Measurements from ENCODE around the gene RIMKLB. TPM values are rescaled to one million over a fixed set of nuclear protein-coding genes. Genes with fewer than 3 reads are reported as not detected.

Gene RIMKLB
- total RNA-seq (2021; fragmentation: NEBNext Ultra II Directional; extraction: Animal tissue kit (Norgen Biotek cat#: 25700)) = 75.7 and 78.2 TPM in 2 replicates
- polyA plus RNA-seq (2011; rRNA removed) = 37.8 and 38.0 TPM in 2 replicates
- polyA plus RNA-seq (2011; cell fraction: cytosol; rRNA removed) = 66.4 TPM
- polyA plus RNA-seq (2011; cell fraction: nucleus; rRNA removed) = 111 TPM
- polyA plus RNA-seq (2012, experiment 1 of 2) = 74.3 to 134 TPM (median 89.9 TPM) in 4 replicates
- 7.8 TPM for polyA plus RNA-seq (2012, experiment 2 of 2)
- 98.9 TPM for polyA plus RNA-seq (2013, experiment 1 of 2)
- polyA plus RNA-seq (2013, experiment 2 of 2) = 80.9 TPM
- 95.2 and 103 TPM in 2 replicates for polyA minus RNA-seq (2011; rRNA and poly(A)+ RNA removed)
- polyA minus RNA-seq (2011; cell fraction: cytosol; rRNA and poly(A)+ RNA removed) = 46.0 TPM
- polyA minus RNA-seq (2011; cell fraction: nucleus; rRNA and poly(A)+ RNA removed) = 103 TPM
- long read RNA-seq, experiment 1, partial matches to known transcripts = 5 of 21 reads
- long read RNA-seq, experiment 1, other reads (novel, unspliced or antisense) = 11 of 21 reads
- long read RNA-seq, experiment 2, partial matches to known transcripts = 1 of 6 reads
- long read RNA-seq, experiment 2, other reads (novel, unspliced or antisense) = 3 of 6 reads

- H3K4ac ChIP-seq (replicated peaks; ENCODE audit: insufficient read length, low read depth, low read length) = peak within 1 kb of the TSS; percentile 99
- H3K4me1 ChIP-seq (replicated peaks in 1 of 4; ENCODE audit: control insufficient read depth in 3 of 4, insufficient read depth in 4 of 4, low read length in 3 of 4) = peaks cover 2 to 9% (median 5%) of the 10 kb centered on the region in 4 experiments; a peak in 4 of 7 replicates
- H2BK120ac ChIP-seq (replicated peaks; ENCODE audit: low read depth, low read length) = no peak within 1 kb of the TSS
- H2BK20ac ChIP-seq (ENCODE audit: low read length) = no peak within 1 kb of the TSS
- peak within 1 kb of the TSS; percentile 94; the same call in 1 of the 2 replicates for H4K8ac ChIP-seq (ENCODE audit: extremely low read depth, insufficient read depth, low read length)
- ChIA-PET CTCF (ENCODE audit: partially characterized antibody) (interaction anchor here (0.5 to 1.4 kb wide), 5 partner anchors 11 to 216 kb away, joined by 3 to 5 read pairs (median 3); no protein-coding TSS in a partner anchor), POLR2A (ENCODE audit: partially characterized antibody) (interaction anchor here (0.6 to 2.3 kb wide), 20 partner anchors 9 to 217 kb away, joined by 3 to 15 read pairs (median 4); partner anchors contain the start of gene PHC1)
- FAIRE-seq = no peak
- H3K18ac ChIP-seq (ENCODE audit: extremely low read depth, low read length) = peak within 1 kb of the TSS; percentile 99
- peak within 1 kb of the TSS; percentile 97; the same call in 1 of the 2 replicates for H2BK15ac ChIP-seq (ENCODE audit: low read length)
- no peaks in the 10 kb centered on the region for H3K27me3 ChIP-seq (replicated peaks in 1 of 4; ENCODE audit: control insufficient read depth in 3 of 4, extremely low read depth in 1 of 4, insufficient read depth in 3 of 4, low read length in 3 of 4)
- H2AK5ac ChIP-seq (ENCODE audit: low read depth, low read length) = no peak within 1 kb of the TSS
- peak in 1 of 2 experiments; percentile 82 for DNase-seq (ENCODE audit: low read depth in 1 of 2, low spot score in 2 of 2)
- H2AFZ ChIP-seq (ENCODE audit: low read length) = no peak within 1 kb of the TSS
- H4K5ac ChIP-seq (ENCODE audit: insufficient read length, low read depth, low read length) = peak within 1 kb of the TSS; percentile 99
- H3K79me2 ChIP-seq (ENCODE audit: control insufficient read depth in 1 of 2, insufficient read depth in 2 of 2, low read length in 2 of 2) = peaks cover 17 to 41% of the 10 kb centered on the region in 2 experiments
- H3K36me3 ChIP-seq (ENCODE audit: control insufficient read depth in 2 of 4, insufficient read depth in 4 of 4, low read length in 3 of 4) = peaks cover 0 to 10% (median 0%) of the 10 kb centered on the region in 4 experiments; a peak in 2 of 8 replicates
- H3K23me2 ChIP-seq (ENCODE audit: low read depth, low read length) = peaks cover 6% of the 10 kb centered on the region; the same call in 1 of the 2 replicates
- peak within 1 kb of the TSS; percentile 99 for H2BK5ac ChIP-seq (ENCODE audit: low read depth, low read length)
- no peak within 1 kb of the TSS for H3K23ac ChIP-seq (ENCODE audit: insufficient read length)
- H4K91ac ChIP-seq (replicated peaks; ENCODE audit: insufficient read length, low read length) = peak within 1 kb of the TSS; percentile 99
- H3K56ac ChIP-seq (replicated peaks; ENCODE audit: insufficient read length, low read depth, low read length) = peak within 1 kb of the TSS; percentile 93
- peak within 1 kb of the TSS; percentile 70 to 81 for H3K4me2 ChIP-seq (ENCODE audit: insufficient read depth in 1 of 2, low read depth in 2 of 2, low read length in 2 of 2)
- no peak within 1 kb of the TSS for H3K14ac ChIP-seq (ENCODE audit: insufficient read length)
- H3K79me1 ChIP-seq (ENCODE audit: low read depth, low read length) = no peaks in the 10 kb centered on the region
- peaks cover 0 to 7% of the 10 kb centered on the region in 2 experiments for H4K20me1 ChIP-seq (replicated peaks in 1 of 2; ENCODE audit: control insufficient read depth in 1 of 2, insufficient read depth in 2 of 2, low read length in 2 of 2)
- no peaks in the 10 kb centered on the region for H3K9me3 ChIP-seq (ENCODE audit: insufficient read depth in 2 of 2, low read depth in 1 of 2, low read length in 1 of 2)
- H3K9ac ChIP-seq (replicated peaks in 1 of 4; ENCODE audit: extremely low read depth in 1 of 4, low read depth in 3 of 4, low read length in 3 of 4) = peak within 1 kb of the TSS; percentile 75 to 92 (median 86)
- WGBS, 2 experiments (ENCODE audit: extremely low coverage in 1 of 2, insufficient coverage in 1 of 2, insufficient read length in 1 of 2, insufficient replicate concordance in 2 of 2, low coverage in 1 of 2, low lambda C conversion rate in 2 of 2, missing lambda C conversion rate in 1 of 2) = 2% methylated on average over 11 of the region's 88 CpGs; no CpG with 5 or more reads in 1 of the 2 experiments
- H3K4me3 ChIP-seq (ENCODE audit: extremely low read depth in 1 of 4, insufficient read depth in 2 of 4, low read depth in 3 of 4, low read length in 4 of 4) = peak within 1 kb of the TSS; percentile 72 to 92 (median 80)
- H3K27ac ChIP-seq (ENCODE audit: low read depth, low read length) = peak within 1 kb of the TSS; percentile 92
- H2BK12ac ChIP-seq (ENCODE audit: low read depth, low read length) = peak within 1 kb of the TSS; percentile 94; the same call in 1 of the 2 replicates
- peak; percentile 84 for TF ChIP-seq ASH2L (IDR thresholded peaks at IDR 0.05; ENCODE audit: low read length)
- no peak for TF ChIP-seq MAFK (IDR thresholded peaks at IDR 0.05; ENCODE audit: low read depth, low read length)
- TF ChIP-seq JUND (IDR thresholded peaks at IDR 0.05; ENCODE audit: low read length) = no peak
- peak; percentile 74; the same call in 1 of the 2 replicates for TF ChIP-seq PHF8 (conservative IDR thresholded peaks at IDR 0.05; ENCODE audit: low read depth, low read length)
- TF ChIP-seq CBX8 (IDR thresholded peaks at IDR 0.05; ENCODE audit: borderline replicate concordance, low read depth, low read length) = no peak
- no peak for TF ChIP-seq RXRA (IDR thresholded peaks at IDR 0.05; ENCODE audit: insufficient read depth, low read depth, low read length)
- TF ChIP-seq KDM4A (IDR thresholded peaks at IDR 0.05; ENCODE audit: low read depth, low read length, severe bottlenecking) = peak; percentile 36
- TF ChIP-seq, protein P1, sequence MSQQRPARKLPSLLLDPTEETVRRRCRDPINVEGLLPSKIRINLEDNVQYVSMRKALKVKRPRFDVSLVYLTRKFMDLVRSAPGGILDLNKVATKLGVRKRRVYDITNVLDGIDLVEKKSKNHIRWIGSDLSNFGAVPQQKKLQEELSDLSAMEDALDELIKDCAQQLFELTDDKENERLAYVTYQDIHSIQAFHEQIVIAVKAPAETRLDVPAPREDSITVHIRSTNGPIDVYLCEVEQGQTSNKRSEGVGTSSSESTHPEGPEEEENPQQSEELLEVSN (IDR thresholded peaks at IDR 0.05) = 0 out of 2 replicates have a peak, but pooled peaks have one; percentile 59
These were observed at the start of gene RIMKLB for GRCh38 chr12:8697476-8698131. TSS of gene RIMKLB (plus strand) at chr12:8697991. CDS start at chr12:8713867, 15,876 bp downstream.

Measured in H1 (cell line).